ENCODE data around the gene TMUB2. TPM values are rescaled to one million over a fixed set of nuclear protein-coding genes. Genes with fewer than 3 reads are reported as not detected.
A peak's percentile ranks its signal among the peaks of the same experiment; 100 is the strongest.

Gene TMUB2
- total and polyA plus RNA-seq, 12 donors = 16.3 to 37.2 (median 20.1) TPM

DNA sequence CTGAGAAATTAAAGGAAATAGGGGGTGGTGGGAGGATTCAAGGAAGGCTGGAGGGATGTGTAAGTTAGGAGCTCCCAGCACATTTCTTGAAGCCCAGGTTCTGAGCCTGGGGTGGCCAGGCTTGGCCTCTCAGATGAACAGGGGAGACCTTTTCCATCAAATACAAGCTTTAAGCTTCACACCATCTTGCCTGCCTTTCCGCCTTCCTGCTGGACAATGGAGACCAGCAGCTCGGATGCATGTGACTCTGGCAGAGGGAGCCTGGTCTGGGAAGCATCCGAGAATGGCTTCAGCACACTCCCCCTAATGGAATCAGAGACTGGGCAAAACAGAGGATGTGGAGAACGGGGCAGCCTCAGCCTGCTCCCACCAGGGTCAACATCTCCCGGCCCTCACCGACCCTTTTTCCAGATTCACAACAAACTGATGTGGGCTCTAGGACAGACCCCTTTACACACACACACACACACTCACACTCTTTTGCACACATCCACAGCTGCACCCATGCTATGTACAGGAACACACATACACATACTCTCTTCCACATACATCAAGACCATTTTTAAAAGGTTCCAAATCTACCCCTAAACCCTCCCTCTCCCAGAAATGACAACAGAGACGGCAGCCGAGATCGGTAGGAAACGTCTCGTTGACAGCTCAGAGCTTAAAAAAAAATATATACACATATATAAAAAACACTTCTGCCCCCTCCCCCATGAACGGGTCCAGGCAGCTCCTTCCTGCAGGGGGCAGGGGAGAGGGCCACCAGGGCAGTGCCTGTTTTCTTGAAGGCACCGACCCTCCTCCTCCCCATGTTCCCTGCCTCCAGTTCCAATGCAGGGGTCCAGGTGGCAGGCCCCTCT, 19.4 kb downstream of the TMUB2 start:
- H3K36me3 ChIP-seq = peaks cover 0 to 50% (median 36%) of the 10 kb centered on the region in 9 donors
- no peaks in the 10 kb centered on the region for H3K9me3 ChIP-seq
- TF ChIP-seq, protein P1, sequence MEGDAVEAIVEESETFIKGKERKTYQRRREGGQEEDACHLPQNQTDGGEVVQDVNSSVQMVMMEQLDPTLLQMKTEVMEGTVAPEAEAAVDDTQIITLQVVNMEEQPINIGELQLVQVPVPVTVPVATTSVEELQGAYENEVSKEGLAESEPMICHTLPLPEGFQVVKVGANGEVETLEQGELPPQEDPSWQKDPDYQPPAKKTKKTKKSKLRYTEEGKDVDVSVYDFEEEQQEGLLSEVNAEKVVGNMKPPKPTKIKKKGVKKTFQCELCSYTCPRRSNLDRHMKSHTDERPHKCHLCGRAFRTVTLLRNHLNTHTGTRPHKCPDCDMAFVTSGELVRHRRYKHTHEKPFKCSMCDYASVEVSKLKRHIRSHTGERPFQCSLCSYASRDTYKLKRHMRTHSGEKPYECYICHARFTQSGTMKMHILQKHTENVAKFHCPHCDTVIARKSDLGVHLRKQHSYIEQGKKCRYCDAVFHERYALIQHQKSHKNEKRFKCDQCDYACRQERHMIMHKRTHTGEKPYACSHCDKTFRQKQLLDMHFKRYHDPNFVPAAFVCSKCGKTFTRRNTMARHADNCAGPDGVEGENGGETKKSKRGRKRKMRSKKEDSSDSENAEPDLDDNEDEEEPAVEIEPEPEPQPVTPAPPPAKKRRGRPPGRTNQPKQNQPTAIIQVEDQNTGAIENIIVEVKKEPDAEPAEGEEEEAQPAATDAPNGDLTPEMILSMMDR (IDR thresholded peaks at IDR 0.05) = peak in 1 of 9 donors; percentile 12
- no peaks in the 10 kb centered on the region for H3K27me3 ChIP-seq
- ATAC-seq = no peak
- no peak overlapping the region for H3K4me3 ChIP-seq
- 42 to 52% methylated on average over 13 of the region's 13 CpGs for WGBS, 2 donors
- DNase-seq = no peak
- peaks cover 5 to 44% (median 13%) of the 10 kb centered on the region in 9 donors for H3K4me1 ChIP-seq
- intact Hi-C loops (cut with DNase I) = loop anchor here in 1 of 10 donors (5.0 kb wide), 1 partner anchor 126 kb away; no protein-coding TSS in a partner anchor
- H3K27ac ChIP-seq = peak overlapping the region in 1 of 10 donors; percentile 34

DNA sequence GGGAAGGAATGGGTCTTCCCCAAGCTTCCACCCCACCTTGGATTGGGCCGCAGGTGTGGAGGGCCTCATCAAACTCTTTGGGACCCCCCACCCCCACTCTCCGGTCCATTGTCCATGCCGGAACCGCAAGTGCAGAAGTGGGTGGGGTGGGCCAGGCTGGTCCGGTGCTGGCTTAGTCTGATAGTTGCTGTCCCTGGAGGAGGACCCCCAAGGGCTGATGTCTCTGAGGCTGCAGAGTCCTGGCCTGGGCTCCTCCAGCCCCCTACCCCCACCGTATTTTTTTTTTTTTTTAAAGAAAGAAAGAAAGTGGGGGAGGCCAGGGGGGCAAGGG, 20.0 kb downstream of the TMUB2 start:
- ATAC-seq = no peak
- Histone ChIP-seq H3K36me3 (peaks cover 0 to 56% (median 36%) of the 10 kb centered on the region in 9 donors), H3K27ac (no peak overlapping the region), H3K4me3 (no peak overlapping the region), H3K4me1 (peaks cover 5 to 38% (median 13%) of the 10 kb centered on the region in 9 donors), H3K27me3 (no peaks in the 10 kb centered on the region), H3K9me3 (no peaks in the 10 kb centered on the region)
- TF ChIP-seq, protein P1 (IDR thresholded peaks at IDR 0.05) = no peak
- WGBS, 2 donors = 88 to 90% methylated on average over 6 of the region's 6 CpGs
- no peak for DNase-seq
- intact Hi-C loops (cut with DNase I) = loop anchor here in 1 of 10 donors (5.0 kb wide), 1 partner anchor 126 kb away; no protein-coding TSS in a partner anchor

DNA sequence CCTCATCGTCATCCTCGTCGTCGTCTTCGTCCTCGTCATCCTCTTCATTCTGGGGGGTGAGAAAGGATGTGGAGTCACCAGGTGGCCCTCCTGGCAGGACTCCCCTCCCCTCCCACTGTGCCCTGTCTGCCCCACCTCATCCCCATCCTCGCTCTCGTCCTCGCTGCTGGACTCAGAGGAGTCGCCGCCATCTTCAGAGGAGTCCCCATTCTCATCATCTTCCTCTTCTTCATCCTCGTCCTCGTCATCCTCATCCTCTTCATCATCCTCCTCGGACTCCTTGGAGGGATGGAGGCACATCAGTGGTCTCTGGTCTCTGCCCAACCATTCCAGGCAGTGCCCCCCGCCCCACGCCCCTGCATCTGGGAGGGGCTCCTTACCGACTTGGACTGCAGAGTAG, 20.5 kb downstream of the TMUB2 start:
- DNase-seq = no peak
- intact Hi-C loops (cut with DNase I) = loop anchor here in 1 of 10 donors (5.0 kb wide), 1 partner anchor 125 kb away; no protein-coding TSS in a partner anchor
- H3K36me3 ChIP-seq = peaks cover 0 to 62% (median 36%) of the 10 kb centered on the region in 9 donors

GRCh38 chr17:44207743-44208142, 21.0 kb downstream of the TMUB2 start:
- no peak for DNase-seq
- TF ChIP-seq, protein P1 (IDR thresholded peaks at IDR 0.05) = no peak
- WGBS, 2 donors = 85 to 89% methylated on average over 5 of the region's 5 CpGs
- H3K27ac ChIP-seq = no peak overlapping the region
- H3K4me3 ChIP-seq = no peak overlapping the region
- no peaks in the 10 kb centered on the region for H3K9me3 ChIP-seq
- H3K36me3 ChIP-seq = peaks cover 0 to 66% (median 36%) of the 10 kb centered on the region in 9 donors
- peaks cover 5 to 37% (median 13%) of the 10 kb centered on the region in 9 donors for H3K4me1 ChIP-seq
- H3K27me3 ChIP-seq = no peaks in the 10 kb centered on the region
- ATAC-seq = no peak
- intact Hi-C loops (cut with DNase I) = loop anchor here in 1 of 10 donors (5.0 kb wide), 1 partner anchor 125 kb away; no protein-coding TSS in a partner anchor

More for the DNA sequence above, 20.5 kb downstream of the TMUB2 start:
- peaks cover 5 to 37% (median 13%) of the 10 kb centered on the region in 9 donors for H3K4me1 ChIP-seq
- H3K27ac ChIP-seq = no peak overlapping the region
- 87% methylated on average over 17 of the region's 17 CpGs for WGBS, 2 donors
- no peaks in the 10 kb centered on the region for H3K27me3 ChIP-seq
- H3K9me3 ChIP-seq = no peaks in the 10 kb centered on the region
- no peak for ATAC-seq
- TF ChIP-seq, protein P1 (IDR thresholded peaks at IDR 0.05) = no peak
- H3K4me3 ChIP-seq = no peak overlapping the region
